Neural crest cell (in vitro differentiated cells): ENCODE data around the gene GFOD1. TPM values are rescaled to one million over a fixed set of nuclear protein-coding genes. Genes with fewer than 3 reads are reported as not detected.

Source experiments
- DNase-seq: peaks from one replicate; pipeline ENCODE4 v3.0.0; 2021; ENCODE audit warnings: low read depth, mixed read lengths, low spot score
- H3K27ac Mint-ChIP-seq: one replicate; pipeline ENCODE4 v1.8.0; 2021; ENCODE audit warnings: mild to moderate bottlenecking, mixed read lengths; ENCODE audit not compliant: unreplicated experiment
- H3K27me3 Mint-ChIP-seq: 2 replicates; pipeline ENCODE4 v1.8.0; 2021; ENCODE audit warnings: low read depth, mild to moderate bottlenecking, mixed read lengths
- H3K36me3 Mint-ChIP-seq: 2 replicates; pipeline ENCODE4 v1.8.0; 2021; ENCODE audit warnings: low read depth, mild to moderate bottlenecking, mixed read lengths
- H3K4me1 Mint-ChIP-seq: 2 replicates; pipeline ENCODE4 v1.8.0; 2021; ENCODE audit warnings: mixed read lengths
- H3K4me3 Mint-ChIP-seq: one replicate; pipeline ENCODE4 v1.8.0; 2021; ENCODE audit warnings: mild to moderate bottlenecking, mixed read lengths
- H3K9me3 Mint-ChIP-seq: 2 replicates; pipeline ENCODE4 v1.8.0; 2021; ENCODE audit warnings: mixed read lengths
- total RNA-seq: library from RNA; stranded (reverse); gene quantifications from 2 replicates; pipeline ENCODE4 v1.2.1, GENCODE V29; 2021
- TF ChIP-seq, protein P1 (sequence below): fragments of 200-600 bp; sonication (generic); conservative IDR thresholded peaks from 2 replicates; pipeline ENCODE4 v1.5.0; 2021; ENCODE audit warnings: antibody characterized with exemption, mild to moderate bottlenecking

Gene GFOD1
- total RNA-seq, 1 donor from 2014 or later = 2.2 TPM

GRCh38 chr6:13377054-13377758 is 110.2 kb downstream of the GFOD1 start:
- no peak overlapping the region for H3K4me3 Mint-ChIP-seq
- H3K9me3 Mint-ChIP-seq = no peaks in the 10 kb centered on the region
- no peak for DNase-seq
- H3K27ac Mint-ChIP-seq = no peak overlapping the region
- H3K4me1 Mint-ChIP-seq = peaks cover 6% of the 10 kb centered on the region
- H3K36me3 Mint-ChIP-seq = no peaks in the 10 kb centered on the region
- TF ChIP-seq, protein P1, sequence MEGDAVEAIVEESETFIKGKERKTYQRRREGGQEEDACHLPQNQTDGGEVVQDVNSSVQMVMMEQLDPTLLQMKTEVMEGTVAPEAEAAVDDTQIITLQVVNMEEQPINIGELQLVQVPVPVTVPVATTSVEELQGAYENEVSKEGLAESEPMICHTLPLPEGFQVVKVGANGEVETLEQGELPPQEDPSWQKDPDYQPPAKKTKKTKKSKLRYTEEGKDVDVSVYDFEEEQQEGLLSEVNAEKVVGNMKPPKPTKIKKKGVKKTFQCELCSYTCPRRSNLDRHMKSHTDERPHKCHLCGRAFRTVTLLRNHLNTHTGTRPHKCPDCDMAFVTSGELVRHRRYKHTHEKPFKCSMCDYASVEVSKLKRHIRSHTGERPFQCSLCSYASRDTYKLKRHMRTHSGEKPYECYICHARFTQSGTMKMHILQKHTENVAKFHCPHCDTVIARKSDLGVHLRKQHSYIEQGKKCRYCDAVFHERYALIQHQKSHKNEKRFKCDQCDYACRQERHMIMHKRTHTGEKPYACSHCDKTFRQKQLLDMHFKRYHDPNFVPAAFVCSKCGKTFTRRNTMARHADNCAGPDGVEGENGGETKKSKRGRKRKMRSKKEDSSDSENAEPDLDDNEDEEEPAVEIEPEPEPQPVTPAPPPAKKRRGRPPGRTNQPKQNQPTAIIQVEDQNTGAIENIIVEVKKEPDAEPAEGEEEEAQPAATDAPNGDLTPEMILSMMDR = no peak
- H3K27me3 Mint-ChIP-seq = no peaks in the 10 kb centered on the region

DNA sequence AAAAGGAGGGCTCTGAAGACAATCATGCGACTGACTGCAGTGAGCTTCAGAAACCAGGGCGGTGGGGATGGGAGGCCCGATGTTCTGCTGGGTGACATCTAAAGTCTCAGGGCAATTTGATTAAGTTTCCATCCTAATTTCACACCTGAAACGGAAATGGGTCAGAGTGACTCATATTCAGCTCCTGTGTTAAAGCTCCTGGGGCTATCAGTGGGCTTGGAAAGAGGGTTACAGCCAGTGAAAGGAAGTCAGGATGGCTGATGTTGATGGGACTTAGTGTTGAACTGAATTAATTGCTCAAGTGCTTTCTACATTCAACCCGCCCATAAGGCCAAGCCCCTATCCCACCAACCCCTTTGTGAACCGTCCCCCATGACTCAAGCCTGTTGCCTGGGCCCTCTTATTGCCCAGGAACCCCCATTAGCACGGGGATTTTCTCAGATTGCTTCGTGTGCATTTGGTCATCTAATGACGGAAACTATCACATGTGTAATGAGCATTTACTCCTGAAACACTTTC is 112.0 kb downstream of the GFOD1 start:
- Mint-ChIP-seq H3K36me3 (no peaks in the 10 kb centered on the region), H3K27ac (no peak overlapping the region), H3K4me3 (no peak overlapping the region), H3K9me3 (no peaks in the 10 kb centered on the region), H3K4me1 (peaks cover 19% of the 10 kb centered on the region), H3K27me3 (no peaks in the 10 kb centered on the region)
- TF ChIP-seq, protein P1 = no peak
- DNase-seq = no peak

GRCh38 chr6:13373919-13374318 is 113.5 kb downstream of the GFOD1 start:
- Mint-ChIP-seq H3K36me3 (no peaks in the 10 kb centered on the region), H3K4me1 (peaks cover 19% of the 10 kb centered on the region), H3K27ac (no peak overlapping the region), H3K4me3 (no peak overlapping the region), H3K9me3 (no peaks in the 10 kb centered on the region), H3K27me3 (no peaks in the 10 kb centered on the region)
- no peak for DNase-seq
- TF ChIP-seq, protein P1 = no peak

DNA sequence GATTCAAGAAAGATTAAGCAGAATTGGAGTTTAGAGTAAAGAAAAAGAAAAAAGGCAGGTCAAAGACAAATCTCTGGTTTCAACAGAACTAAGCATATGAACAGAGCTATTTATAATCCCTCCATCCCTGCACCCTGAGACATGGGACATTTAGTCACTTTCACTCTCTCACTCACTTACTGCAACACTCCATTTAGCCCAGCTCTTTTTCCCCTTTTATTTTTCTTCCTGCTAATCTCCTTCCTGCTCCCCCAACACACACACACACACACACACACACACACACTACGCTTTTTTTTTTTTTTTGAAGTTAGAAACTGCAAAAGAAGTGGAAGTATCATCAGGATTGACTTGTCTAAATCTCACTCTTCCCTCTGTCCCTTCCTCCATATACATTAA is 113.9 kb downstream of the GFOD1 start:
- peaks cover 19% of the 10 kb centered on the region for H3K4me1 Mint-ChIP-seq
- H3K27ac Mint-ChIP-seq = no peak overlapping the region
- no peak for DNase-seq
- no peaks in the 10 kb centered on the region for H3K9me3 Mint-ChIP-seq
- no peaks in the 10 kb centered on the region for H3K27me3 Mint-ChIP-seq
- H3K4me3 Mint-ChIP-seq = no peak overlapping the region
- no peaks in the 10 kb centered on the region for H3K36me3 Mint-ChIP-seq
- TF ChIP-seq, protein P1 = no peak

DNA sequence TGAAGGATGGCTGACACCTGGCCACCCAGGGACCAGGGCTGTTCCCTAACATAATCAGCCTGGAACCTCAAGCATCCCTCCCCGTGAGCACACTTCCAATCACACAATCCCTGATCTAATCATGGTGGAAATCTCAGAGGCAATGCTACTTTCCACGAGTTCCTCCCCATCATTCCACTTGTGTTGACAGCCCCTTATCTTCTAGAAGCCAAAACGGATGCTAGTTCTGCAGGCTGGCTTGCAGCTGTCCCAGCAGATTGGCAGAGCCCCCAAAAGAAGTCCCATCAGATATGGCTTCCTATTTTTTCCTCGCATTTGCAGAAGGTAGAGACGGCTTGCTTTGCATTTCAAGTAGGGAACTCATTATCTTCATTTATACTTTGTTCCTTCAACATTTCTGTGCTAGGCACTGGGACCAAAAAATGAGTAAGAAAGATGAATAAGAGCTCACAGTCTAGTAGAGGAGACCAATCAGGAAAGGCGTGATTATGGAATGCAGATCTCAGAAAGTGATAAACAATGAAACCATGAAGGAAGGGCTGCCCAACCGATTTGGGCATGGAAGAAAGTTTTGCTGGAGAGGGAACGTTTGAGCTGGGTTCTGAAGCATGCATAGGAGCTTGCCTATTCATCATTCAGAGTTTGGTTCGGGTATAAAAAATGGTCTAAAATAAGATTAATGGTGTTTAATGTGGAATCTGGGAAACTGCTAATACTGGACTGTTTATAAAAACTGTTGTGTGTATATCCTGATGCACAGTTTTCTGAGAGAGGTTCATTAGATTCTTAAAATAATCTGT is 114.5 kb downstream of the GFOD1 start:
- Mint-ChIP-seq H3K9me3 (no peaks in the 10 kb centered on the region), H3K4me1 (peaks cover 23% of the 10 kb centered on the region), H3K27me3 (no peaks in the 10 kb centered on the region), H3K4me3 (no peak overlapping the region), H3K27ac (peak overlapping the region; percentile 19), H3K36me3 (no peaks in the 10 kb centered on the region)
- DNase-seq = no peak
- TF ChIP-seq, protein P1 = no peak
